Panc1 (cell line): Measurements from ENCODE around the gene ADGRL3. TPM values are rescaled to one million over a fixed set of nuclear protein-coding genes. Genes with fewer than 3 reads are reported as not detected.

Source experiments
- ATAC-seq: fragments of 200-7000 bp; cut with Tn5 transposase; 2 replicates; pipeline ENCODE4 v1.9.1; 2020; ENCODE audit warnings: mild to moderate bottlenecking, moderate library complexity
- BruUV-seq: library from RNA; stranded (reverse); fragments of 400-500 nt; replicated peaks from 2 replicates; lab custom pipeline; 2021; lab: Mats Ljungman, UMichigan
- CTCF ChIA-PET: fragments of 300-600 bp; sonication (Branson Sonifier 250); formaldehyde crosslinking; loops from one replicate; lab custom pipeline; 2022; ENCODE audit warnings: antibody characterized with exemption; lab: Charles Lee
- POLR2A ChIA-PET: fragments of 300-600 bp; sonication (Branson Sonifier 250); formaldehyde crosslinking; loops from one replicate; lab custom pipeline; 2022; ENCODE audit warnings: antibody characterized with exemption; lab: Charles Lee
- DNase-seq: peaks from one replicate; pipeline ENCODE4 v3.0.0-alpha.2; 2010; ENCODE audit warnings: low read depth, low spot score
- H3K27ac ChIP-seq: 2 replicates; pipeline ENCODE4 v1.5.1; 2011; ENCODE audit warnings: mild to moderate bottlenecking, low read length, inconsistent platforms
- H3K27me3 ChIP-seq: fragments of 200-500 bp; sonication (Bioruptor generic); 2 replicates; pipeline ENCODE4 v1.6.0; 2014; ENCODE audit warnings: low read length, inconsistent platforms; ENCODE audit not compliant: control insufficient read depth, insufficient read depth
- H3K36me3 ChIP-seq: fragments of 200-500 bp; sonication (Bioruptor generic); 2 replicates; pipeline ENCODE4 v1.5.1; 2014; ENCODE audit warnings: inconsistent platforms, mild to moderate bottlenecking, low read length, moderate library complexity; ENCODE audit not compliant: control insufficient read depth, insufficient read depth
- H3K4me1 ChIP-seq: 2 replicates; pipeline ENCODE4 v1.5.1; 2011; ENCODE audit warnings: inconsistent platforms, mild to moderate bottlenecking, low read length, moderate library complexity; ENCODE audit not compliant: control insufficient read depth, insufficient read depth
- H3K4me3 ChIP-seq, 2 experiments: 2 replicates each; pipeline ENCODE4 v1.5.1; 2011 to 2012; ENCODE audit warnings: low read depth in 2 of 2, low read length in 2 of 2, mild to moderate bottlenecking in 2 of 2, inconsistent platforms in 1 of 2, moderate library complexity in 1 of 2
- H3K9me3 ChIP-seq: fragments of 200-500 bp; sonication (Bioruptor generic); 2 replicates; pipeline ENCODE4 v1.5.1; 2014; ENCODE audit warnings: low read depth, mild to moderate bottlenecking, inconsistent platforms, low read length, moderate library complexity; ENCODE audit not compliant: control insufficient read depth, insufficient read depth
- POLR2AphosphoS5 ChIP-seq: IDR thresholded peaks from 2 replicates; pipeline ENCODE4 v1.6.1; 2012; ENCODE audit warnings: mild to moderate bottlenecking, low read depth, low read length, moderate library complexity
- SIN3A ChIP-seq: IDR thresholded peaks from 2 replicates; pipeline ENCODE4 v1.6.1; 2012; ENCODE audit warnings: low read depth, mild to moderate bottlenecking, low read length, moderate library complexity, borderline replicate concordance; ENCODE audit not compliant: insufficient read depth
- TCF7L2 ChIP-seq: IDR thresholded peaks from 2 replicates; pipeline ENCODE4 v1.6.1; 2011; ENCODE audit warnings: mild to moderate bottlenecking, low read depth, low read length, inconsistent platforms
- in situ Hi-C: cut with HindIII; loops from 2 replicates; pipeline ENCODE4 v1.10.0; 2016; ENCODE audit warnings: low sequenced_read_pairs, low pct_unique_long_range_greater_than_20kb
- intact Hi-C: fragments of 100-400 bp; cut with micrococcal nuclease; formaldehyde crosslinking; loops from one replicate; pipeline ENCODE4 v1.10.0; 2022; ENCODE audit not compliant: unreplicated experiment
- total RNA-seq: library from RNA; stranded (reverse); gene quantifications from one replicate; pipeline ENCODE4 v1.2.1, GENCODE V29; 2021; ENCODE audit not compliant: unreplicated experiment
- TF ChIP-seq, protein P1 (sequence below): fragments of 450-650 bp; IDR thresholded peaks from 2 replicates; pipeline ENCODE4 v1.5.1; 2017; ENCODE audit warnings: mild to moderate bottlenecking
- TF ChIP-seq, protein P2 (sequence below), 2 experiments: IDR thresholded peaks; 2 replicates each; pipeline ENCODE4 v1.6.1; 2011 to 2012; ENCODE audit warnings: low read depth in 2 of 2, control low read depth in 1 of 2, low read length in 1 of 2, mild to moderate bottlenecking in 1 of 2, moderate library complexity in 1 of 2; ENCODE audit not compliant: insufficient read depth in 1 of 2

The ADGRL3 gene
- total RNA-seq, 1 experiment from 2014 or later = 0.23 TPM

DNA sequence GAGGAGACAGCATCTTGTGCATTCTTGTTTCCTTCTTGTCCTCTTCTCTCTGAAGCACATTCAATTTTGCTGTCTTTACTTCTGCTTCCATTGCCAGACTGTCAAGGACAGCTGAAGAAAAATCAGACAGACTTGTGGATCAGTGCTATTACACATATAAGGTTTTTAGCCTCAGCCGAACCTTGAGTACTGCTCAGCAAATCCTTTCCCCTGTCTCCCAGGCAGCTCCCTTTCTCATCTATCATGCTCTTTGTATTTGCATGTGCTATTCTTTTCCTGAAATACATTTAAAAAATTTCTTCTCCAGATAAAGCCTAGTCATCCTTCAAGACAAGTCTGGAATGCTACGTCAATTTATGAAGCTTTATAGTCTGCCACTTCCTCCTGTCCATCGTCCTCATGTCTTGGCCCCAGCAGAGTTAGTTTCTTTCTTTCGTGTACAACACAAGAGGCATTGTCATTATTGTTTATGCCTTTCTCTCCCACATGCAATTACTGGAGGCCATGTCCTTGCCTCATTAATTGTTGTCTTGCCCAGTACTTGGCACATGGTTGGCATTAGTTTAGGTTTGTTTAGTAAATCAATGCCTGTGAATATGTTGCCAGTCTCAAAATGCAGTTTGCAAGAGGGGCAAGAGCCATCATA is 45.1 kb downstream of the ADGRL3 start:
- Histone ChIP-seq H3K27ac (no peak overlapping the region), H3K4me1 (no peaks in the 10 kb centered on the region), H3K4me3 (no peak overlapping the region), H3K36me3 (no peaks in the 10 kb centered on the region), H3K27me3 (no peaks in the 10 kb centered on the region), H3K9me3 (no peaks in the 10 kb centered on the region)
- TF ChIP-seq POLR2AphosphoS5 = no peak
- no peak for TF ChIP-seq TCF7L2
- no peak for TF ChIP-seq SIN3A
- TF ChIP-seq, protein P1, sequence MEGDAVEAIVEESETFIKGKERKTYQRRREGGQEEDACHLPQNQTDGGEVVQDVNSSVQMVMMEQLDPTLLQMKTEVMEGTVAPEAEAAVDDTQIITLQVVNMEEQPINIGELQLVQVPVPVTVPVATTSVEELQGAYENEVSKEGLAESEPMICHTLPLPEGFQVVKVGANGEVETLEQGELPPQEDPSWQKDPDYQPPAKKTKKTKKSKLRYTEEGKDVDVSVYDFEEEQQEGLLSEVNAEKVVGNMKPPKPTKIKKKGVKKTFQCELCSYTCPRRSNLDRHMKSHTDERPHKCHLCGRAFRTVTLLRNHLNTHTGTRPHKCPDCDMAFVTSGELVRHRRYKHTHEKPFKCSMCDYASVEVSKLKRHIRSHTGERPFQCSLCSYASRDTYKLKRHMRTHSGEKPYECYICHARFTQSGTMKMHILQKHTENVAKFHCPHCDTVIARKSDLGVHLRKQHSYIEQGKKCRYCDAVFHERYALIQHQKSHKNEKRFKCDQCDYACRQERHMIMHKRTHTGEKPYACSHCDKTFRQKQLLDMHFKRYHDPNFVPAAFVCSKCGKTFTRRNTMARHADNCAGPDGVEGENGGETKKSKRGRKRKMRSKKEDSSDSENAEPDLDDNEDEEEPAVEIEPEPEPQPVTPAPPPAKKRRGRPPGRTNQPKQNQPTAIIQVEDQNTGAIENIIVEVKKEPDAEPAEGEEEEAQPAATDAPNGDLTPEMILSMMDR = no peak
- TF ChIP-seq, protein P2, sequence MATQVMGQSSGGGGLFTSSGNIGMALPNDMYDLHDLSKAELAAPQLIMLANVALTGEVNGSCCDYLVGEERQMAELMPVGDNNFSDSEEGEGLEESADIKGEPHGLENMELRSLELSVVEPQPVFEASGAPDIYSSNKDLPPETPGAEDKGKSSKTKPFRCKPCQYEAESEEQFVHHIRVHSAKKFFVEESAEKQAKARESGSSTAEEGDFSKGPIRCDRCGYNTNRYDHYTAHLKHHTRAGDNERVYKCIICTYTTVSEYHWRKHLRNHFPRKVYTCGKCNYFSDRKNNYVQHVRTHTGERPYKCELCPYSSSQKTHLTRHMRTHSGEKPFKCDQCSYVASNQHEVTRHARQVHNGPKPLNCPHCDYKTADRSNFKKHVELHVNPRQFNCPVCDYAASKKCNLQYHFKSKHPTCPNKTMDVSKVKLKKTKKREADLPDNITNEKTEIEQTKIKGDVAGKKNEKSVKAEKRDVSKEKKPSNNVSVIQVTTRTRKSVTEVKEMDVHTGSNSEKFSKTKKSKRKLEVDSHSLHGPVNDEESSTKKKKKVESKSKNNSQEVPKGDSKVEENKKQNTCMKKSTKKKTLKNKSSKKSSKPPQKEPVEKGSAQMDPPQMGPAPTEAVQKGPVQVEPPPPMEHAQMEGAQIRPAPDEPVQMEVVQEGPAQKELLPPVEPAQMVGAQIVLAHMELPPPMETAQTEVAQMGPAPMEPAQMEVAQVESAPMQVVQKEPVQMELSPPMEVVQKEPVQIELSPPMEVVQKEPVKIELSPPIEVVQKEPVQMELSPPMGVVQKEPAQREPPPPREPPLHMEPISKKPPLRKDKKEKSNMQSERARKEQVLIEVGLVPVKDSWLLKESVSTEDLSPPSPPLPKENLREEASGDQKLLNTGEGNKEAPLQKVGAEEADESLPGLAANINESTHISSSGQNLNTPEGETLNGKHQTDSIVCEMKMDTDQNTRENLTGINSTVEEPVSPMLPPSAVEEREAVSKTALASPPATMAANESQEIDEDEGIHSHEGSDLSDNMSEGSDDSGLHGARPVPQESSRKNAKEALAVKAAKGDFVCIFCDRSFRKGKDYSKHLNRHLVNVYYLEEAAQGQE (IDR thresholded peaks at IDR 0.05; ENCODE audit: insufficient read depth in 1 of 2, low read depth in 2 of 2, low read length in 1 of 2) = no peak
- DNase-seq (no peak), ATAC-seq (no peak)
- intact Hi-C loops = no loop called here
- in situ Hi-C loops = no loop called here
- ChIA-PET CTCF (no interaction called here), POLR2A (no interaction called here)
- BruUV-seq = no TSS peak

DNA sequence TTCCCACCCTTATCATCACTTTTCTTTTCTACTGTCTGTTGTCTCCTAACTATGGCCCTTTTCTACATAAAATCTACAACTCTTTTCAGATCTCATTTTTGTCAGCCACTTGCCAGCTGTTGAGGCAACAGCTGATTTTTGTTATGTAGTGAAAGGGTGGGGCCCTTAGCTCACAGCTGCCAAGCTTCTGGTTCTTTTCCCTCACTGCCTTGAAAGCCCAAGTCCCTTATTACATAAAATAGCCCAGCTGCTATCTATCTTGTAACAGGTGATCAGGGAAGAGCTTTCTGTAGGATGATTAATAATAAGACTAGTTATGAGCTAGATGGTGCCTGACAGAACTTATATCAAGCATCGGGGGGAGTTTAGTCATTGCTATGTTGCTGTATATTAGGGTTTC is 45.9 kb downstream of the ADGRL3 start:
- Histone ChIP-seq H3K9me3 (no peaks in the 10 kb centered on the region), H3K4me3 (no peak overlapping the region), H3K27me3 (no peaks in the 10 kb centered on the region), H3K27ac (no peak overlapping the region), H3K4me1 (no peaks in the 10 kb centered on the region), H3K36me3 (no peaks in the 10 kb centered on the region)
- intact Hi-C loops = no loop called here
- TF ChIP-seq, protein P2 (IDR thresholded peaks at IDR 0.05; ENCODE audit: insufficient read depth in 1 of 2, low read depth in 2 of 2, low read length in 1 of 2) = no peak
- no peak for TF ChIP-seq SIN3A
- TF ChIP-seq, protein P1 = no peak
- TF ChIP-seq TCF7L2 = no peak
- no peak for TF ChIP-seq POLR2AphosphoS5
- ATAC-seq (no peak), DNase-seq (no peak)
- BruUV-seq = no TSS peak
- in situ Hi-C loops = no loop called here
- CTCF ChIA-PET = no interaction called here
- POLR2A ChIA-PET = no interaction called here
